GM12892 (cell line): ENCODE results near the gene PDZRN3.

ENCODE experiments used
- POLR2A ChIP-seq: IDR thresholded peaks from 2 replicates; pipeline ENCODE4 v1.6.1; 2011; ENCODE audit warnings: low read depth, low read length, control low read depth
- POLR2AphosphoS5 ChIP-seq: IDR thresholded peaks from 2 replicates; pipeline ENCODE4 v1.6.1; 2011; ENCODE audit warnings: low read depth, low read length, control low read depth
- TAF1 ChIP-seq: IDR thresholded peaks from 2 replicates; pipeline ENCODE4 v1.6.1; 2011; ENCODE audit warnings: low read depth, mild to moderate bottlenecking, control low read depth, low read length, borderline replicate concordance

GRCh38 chr3:73600293-73600938 is 24.3 kb downstream of the PDZRN3 start:
- TF ChIP-seq POLR2A (no peak), POLR2AphosphoS5 (no peak), TAF1 (no peak)
